ENCODE results near the gene ACTL8.
"Not testable (repeated sequence)": the region's sequence is repeated elsewhere in the genome, so short reads cannot be mapped to it uniquely, and the experiment has no call there.

The ACTL8 gene

GRCh38 chr1:17736625-17737024 lies 18.5 kb upstream of the ACTL8 start:
- no peak for DNase-seq

- DNase-seq, result no peak
Observed at GRCh38 chr1:17739050-17739449, 16.1 kb upstream of the ACTL8 start.

- DNase-seq, result no peak
Observed at GRCh38 chr1:17741052-17741451, 14.1 kb upstream of the ACTL8 start.

- DNase-seq, result no peak
Observed at GRCh38 chr1:17742583-17742982, 12.6 kb upstream of the ACTL8 start.

- no peak for DNase-seq
Observed at GRCh38 chr1:17743008-17743647, 12.0 kb upstream of the ACTL8 start.

- DNase-seq, result no peak
Observed at GRCh38 chr1:17743925-17744324, 11.2 kb upstream of the ACTL8 start.

- DNase-seq, result no peak
Observed at GRCh38 chr1:17744666-17745478, 10.3 kb upstream of the ACTL8 start.

GRCh38 chr1:17745479-17745955 lies 9.6 kb upstream of the ACTL8 start:
- DNase-seq, result no peak

- DNase-seq, result not testable (repeated sequence)
Observed at GRCh38 chr1:17746281-17746680, 8.9 kb upstream of the ACTL8 start.

- DNase-seq, result no peak
Observed at GRCh38 chr1:17746920-17747319, 8.2 kb upstream of the ACTL8 start.

- no peak for DNase-seq
Observed at GRCh38 chr1:17750333-17750732, 4.8 kb upstream of the ACTL8 start.

- DNase-seq, result no peak
Observed at GRCh38 chr1:17752356-17752755, 2.8 kb upstream of the ACTL8 start.

GRCh38 chr1:17757426-17757825 lies 2.3 kb downstream of the ACTL8 start:
- no peak for DNase-seq

- no peak for DNase-seq
Observed at GRCh38 chr1:17759114-17759513, 4.0 kb downstream of the ACTL8 start.

- DNase-seq, result no peak
Observed at GRCh38 chr1:17762313-17762712, 7.2 kb downstream of the ACTL8 start.

GRCh38 chr1:17763417-17763816 lies 8.3 kb downstream of the ACTL8 start:
- no peak for DNase-seq

GRCh38 chr1:17763995-17764394 lies 8.9 kb downstream of the ACTL8 start:
- no peak for DNase-seq

- DNase-seq, result no peak
Observed at GRCh38 chr1:17764591-17764990, 9.5 kb downstream of the ACTL8 start.

GRCh38 chr1:17765444-17766411 lies 10.6 kb downstream of the ACTL8 start:
- no peak for DNase-seq

GRCh38 chr1:17768651-17769241 lies 13.6 kb downstream of the ACTL8 start:
- DNase-seq, result no peak

- no peak for DNase-seq
Observed at GRCh38 chr1:17770983-17771382, 15.8 kb downstream of the ACTL8 start.

GRCh38 chr1:17772615-17773212 lies 17.6 kb downstream of the ACTL8 start:
- DNase-seq, result no peak

Data from 8988T (cell line).